RWPE2 (cell line): ENCODE results near the gene HOXA10.

Experiments used
- ATAC-seq: fragments of 200-7000 bp; cut with Tn5 transposase; 3 replicates; pipeline ENCODE4 v1.9.1; 2021; ENCODE audit warnings: low read depth
- DNase-seq: peaks from one replicate; pipeline ENCODE4 v3.0.0-alpha.2; 2020; ENCODE audit warnings: low spot score
- H3K27ac ChIP-seq: fragments of 450-650 bp; 2 replicates; pipeline ENCODE4 v1.5.1; 2017; ENCODE audit warnings: mild to moderate bottlenecking; ENCODE audit not compliant: poor library complexity, severe bottlenecking
- H3K27me3 ChIP-seq: fragments of 250-450 bp; sonication (Bioruptor Pico); 2 replicates; pipeline ENCODE4 v1.5.1; 2021; ENCODE audit warnings: mild to moderate bottlenecking, moderate library complexity; ENCODE audit not compliant: insufficient read depth, poor library complexity, severe bottlenecking
- H3K36me3 ChIP-seq: fragments of 250-450 bp; sonication (Bioruptor Pico); 2 replicates; pipeline ENCODE4 v1.5.1; 2020; ENCODE audit warnings: low read depth, mild to moderate bottlenecking, moderate library complexity
- H3K4me1 ChIP-seq: fragments of 250-450 bp; sonication (Bioruptor Pico); 2 replicates; pipeline ENCODE4 v1.5.1; 2021; ENCODE audit warnings: mild to moderate bottlenecking, moderate library complexity; ENCODE audit not compliant: insufficient read depth, poor library complexity, severe bottlenecking
- H3K4me3 ChIP-seq: fragments of 250-450 bp; sonication (Bioruptor Pico); 2 replicates; pipeline ENCODE4 v1.5.1; 2021; ENCODE audit warnings: mild to moderate bottlenecking, moderate library complexity; ENCODE audit not compliant: severe bottlenecking
- H3K9me3 ChIP-seq: fragments of 250-450 bp; sonication (Bioruptor Pico); 2 replicates; pipeline ENCODE4 v1.5.1; 2021; ENCODE audit warnings: mild to moderate bottlenecking, moderate library complexity; ENCODE audit not compliant: severe bottlenecking
- CTCF ChIP-seq: fragments of 450-650 bp; IDR thresholded peaks from one replicate; pipeline ENCODE4 v1.5.1; 2017; ENCODE audit warnings: mild to moderate bottlenecking, moderate library complexity; ENCODE audit not compliant: poor library complexity, severe bottlenecking

HOXA10 gene

DNA sequence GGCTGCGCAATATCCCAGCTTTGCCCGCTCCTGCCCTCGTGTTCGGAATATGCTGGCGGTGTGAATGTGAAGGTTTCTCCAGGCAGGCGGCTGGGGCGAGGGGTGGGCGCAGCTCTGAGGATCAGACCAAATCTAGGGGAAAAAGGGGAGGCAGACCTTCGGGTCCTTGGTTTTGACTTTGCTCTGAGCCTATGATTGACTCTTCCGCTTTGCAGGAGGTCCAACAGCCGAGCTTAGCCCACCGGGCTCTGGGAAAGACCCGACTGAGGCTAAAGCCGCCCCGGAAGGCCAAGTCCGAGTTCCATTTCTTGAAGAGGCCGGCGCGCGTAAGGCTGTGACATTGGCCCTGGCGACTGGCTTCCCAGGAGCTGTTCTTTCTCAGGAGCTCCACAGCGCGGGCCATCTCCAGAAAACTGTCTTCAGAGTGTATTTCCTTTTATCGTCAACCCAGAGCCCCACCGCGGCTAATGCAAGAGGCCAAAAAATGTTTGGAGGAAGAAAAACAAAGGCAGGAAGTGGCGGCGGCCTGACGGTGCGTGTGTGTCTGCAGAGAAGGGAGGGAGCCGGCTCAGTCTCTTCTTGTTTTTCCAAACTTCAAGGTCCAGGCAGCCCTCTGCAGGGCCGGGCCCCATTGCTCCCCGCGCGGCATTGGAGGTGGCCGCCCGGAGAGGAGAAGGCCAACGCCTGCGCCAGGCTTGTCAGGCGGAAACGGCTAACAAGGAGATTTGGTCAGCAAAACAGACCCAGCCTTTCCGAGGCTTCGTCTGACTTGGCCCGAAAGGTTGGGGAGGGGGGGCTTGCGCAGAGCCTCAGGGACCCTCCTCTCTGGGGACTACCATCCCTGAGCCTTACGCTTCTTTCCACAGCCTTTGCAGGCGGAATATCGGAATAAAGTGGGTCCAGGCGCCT, 14.5 kb upstream of the HOXA10 start:
- TF ChIP-seq CTCF: no peak
- H3K27ac ChIP-seq: peak overlapping the region; percentile 92
- DNase-seq (peak; percentile 71), ATAC-seq (0 out of 3 replicates have a peak, but pooled peaks have one; percentile 1)
- no peaks in the 10 kb centered on the region for H3K9me3 ChIP-seq
- peaks cover 33% of the 10 kb centered on the region for H3K4me1 ChIP-seq
- H3K36me3 ChIP-seq: no peaks in the 10 kb centered on the region
- peak overlapping the region; percentile 49 for H3K4me3 ChIP-seq
- H3K27me3 ChIP-seq: no peaks in the 10 kb centered on the region

GRCh38 chr7:27187475-27188385, 13.6 kb upstream of the HOXA10 start:
- H3K4me3 ChIP-seq: peak overlapping the region; percentile 49
- ATAC-seq (no peak), DNase-seq (peak; percentile 54)
- H3K36me3 ChIP-seq: no peaks in the 10 kb centered on the region
- no peak for TF ChIP-seq CTCF
- peak overlapping the region; percentile 92 for H3K27ac ChIP-seq
- H3K9me3 ChIP-seq: no peaks in the 10 kb centered on the region
- peaks cover 33% of the 10 kb centered on the region for H3K4me1 ChIP-seq
- no peaks in the 10 kb centered on the region for H3K27me3 ChIP-seq

DNA sequence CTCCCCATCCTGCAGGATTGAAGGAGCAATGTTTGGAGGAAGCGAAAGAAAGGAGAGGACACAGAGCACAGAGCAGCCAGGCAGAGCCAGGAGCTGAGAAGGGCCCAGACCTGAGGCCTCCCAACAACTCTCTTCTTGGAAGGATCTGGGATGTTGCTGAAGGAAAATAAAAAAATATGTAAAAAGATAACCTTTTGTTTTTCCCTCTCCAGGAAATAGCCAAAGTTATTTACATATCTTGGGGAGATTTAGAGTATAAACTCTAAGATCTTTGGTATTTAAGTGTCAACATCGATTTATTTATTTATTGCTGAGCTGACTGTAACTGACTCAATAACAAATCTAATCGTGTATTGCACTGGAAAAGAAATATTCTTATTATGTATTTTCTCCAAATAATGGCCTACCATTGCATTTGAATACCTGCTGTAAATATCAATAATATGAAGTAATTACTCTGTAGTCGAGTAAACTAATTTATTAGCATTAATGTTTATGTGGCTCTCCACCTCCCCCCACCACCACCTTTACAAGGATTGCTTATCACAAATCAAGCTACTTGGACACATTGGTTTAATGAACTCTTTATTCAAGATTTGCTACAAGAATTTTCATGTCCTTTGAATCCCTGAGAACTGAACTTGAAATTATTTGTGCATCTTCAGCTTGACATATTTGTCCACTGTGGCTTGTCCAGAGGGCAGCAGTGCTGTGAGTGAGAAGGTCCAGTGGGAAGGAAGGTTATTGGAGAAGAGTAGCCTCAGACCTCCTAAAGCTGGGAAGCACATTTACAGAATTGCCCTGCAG, 12.8 kb upstream of the HOXA10 start:
- Histone ChIP-seq H3K9me3 (no peaks in the 10 kb centered on the region), H3K27ac (peak overlapping the region; percentile 92), H3K4me1 (peaks cover 33% of the 10 kb centered on the region), H3K36me3 (no peaks in the 10 kb centered on the region), H3K4me3 (peak overlapping the region; percentile 49), H3K27me3 (no peaks in the 10 kb centered on the region)
- no peak for TF ChIP-seq CTCF
- DNase-seq: no peak
- peak; percentile 8; the same call in 1 of the 3 replicates for ATAC-seq

DNA sequence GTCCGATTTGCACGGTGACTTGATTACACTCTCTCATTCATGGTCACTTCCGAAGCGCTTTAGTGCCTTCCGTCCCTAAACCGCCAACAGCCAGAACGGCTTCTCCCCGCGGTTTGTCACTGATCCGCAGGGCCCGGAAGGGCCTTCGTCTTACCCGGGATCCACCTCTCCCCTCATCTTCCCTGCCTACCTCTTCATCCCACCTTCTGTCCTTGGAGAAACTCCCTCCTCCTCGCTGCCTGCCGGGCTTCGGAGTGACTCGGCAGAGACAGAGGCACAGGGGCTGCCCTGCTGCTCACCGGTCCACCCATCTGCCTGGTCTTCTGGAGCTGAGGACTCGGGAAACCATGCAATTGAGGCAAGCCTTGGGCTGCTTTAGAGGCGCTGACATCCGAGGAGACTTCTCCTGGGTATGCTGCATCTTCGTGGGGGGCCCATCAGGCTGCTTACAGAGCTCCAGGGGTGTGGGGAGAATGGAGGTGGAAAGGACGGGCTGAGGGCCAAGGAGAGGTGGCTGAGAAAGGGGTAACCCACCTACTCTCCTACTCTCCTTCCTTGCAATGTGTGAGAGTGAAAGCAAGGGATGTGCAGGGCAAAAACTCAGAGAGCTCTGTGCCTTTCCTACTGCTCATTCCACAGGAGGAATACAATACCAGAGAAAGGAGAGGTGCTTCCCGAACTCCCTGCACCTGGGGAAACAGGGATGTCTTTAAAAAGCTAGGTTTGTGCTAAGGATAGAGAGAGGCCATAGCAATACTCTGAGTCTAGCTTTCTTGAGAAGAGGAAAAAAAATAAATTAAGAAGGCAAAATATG, 11.9 kb upstream of the HOXA10 start:
- Histone ChIP-seq H3K36me3 (no peaks in the 10 kb centered on the region), H3K27me3 (no peaks in the 10 kb centered on the region), H3K9me3 (no peaks in the 10 kb centered on the region), H3K4me3 (peak overlapping the region; percentile 49), H3K4me1 (peaks cover 30% of the 10 kb centered on the region), H3K27ac (peak overlapping the region; percentile 92)
- TF ChIP-seq CTCF: no peak
- DNase-seq (peak; percentile 57), ATAC-seq (peak; percentile 8; the same call in 2 of the 3 replicates)
